ENCODE data around the gene CDC123. TPM values are rescaled to one million over a fixed set of nuclear protein-coding genes. Genes with fewer than 3 reads are reported as not detected.
"Not testable (repeated sequence)": the region's sequence is repeated elsewhere in the genome, so short reads cannot be mapped to it uniquely, and the experiment has no call there.

The CDC123 gene
- total and polyA plus RNA-seq, 5 experiments from 2014 or later, result 42.3 to 91.0 (median 83.1) TPM

DNA sequence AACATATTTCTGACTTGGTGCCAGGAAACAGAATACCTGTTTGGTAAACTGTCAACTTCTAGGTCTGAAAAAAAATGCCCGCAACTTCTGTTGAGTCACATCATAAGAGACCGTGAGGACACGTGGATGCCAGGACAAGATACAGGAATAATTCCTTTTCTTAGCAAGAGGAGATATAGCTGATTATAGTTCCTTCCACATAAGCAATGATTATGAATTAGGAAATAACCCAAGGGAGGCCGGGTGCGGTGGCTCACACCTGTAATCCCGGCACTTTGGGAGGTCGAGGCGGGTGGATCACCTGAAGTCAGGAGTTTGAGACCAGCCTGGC, 75.2 kb downstream of the CDC123 start:
- no peaks in the 10 kb centered on the region for H3K36me3 Mint-ChIP-seq
- no peak overlapping the region for H3K27ac Mint-ChIP-seq
- POLR2A ChIA-PET, result no interaction called here
- no peak for ATAC-seq
- H3K9me3 Mint-ChIP-seq, result no peaks in the 10 kb centered on the region
- H3K27me3 Mint-ChIP-seq, result no peaks in the 10 kb centered on the region
- peak overlapping the region in 1 of 10 donors; percentile 32 for H3K4me3 Mint-ChIP-seq
- no peak for DNase-seq
- H3K4me1 Mint-ChIP-seq, result peaks cover 0 to 21% (median 0%) of the 10 kb centered on the region in 4 donors

GRCh38 chr10:12277862-12278261, 81.9 kb downstream of the CDC123 start:
- H3K9me3 Mint-ChIP-seq, H3K27ac Mint-ChIP-seq: not testable (repeated sequence)
- POLR2A ChIA-PET, result interaction anchor here (0.6 to 0.7 kb wide), 2 partner anchors 8 to 70 kb away, joined by 3 to 4 read pairs; no protein-coding TSS in a partner anchor

DNA sequence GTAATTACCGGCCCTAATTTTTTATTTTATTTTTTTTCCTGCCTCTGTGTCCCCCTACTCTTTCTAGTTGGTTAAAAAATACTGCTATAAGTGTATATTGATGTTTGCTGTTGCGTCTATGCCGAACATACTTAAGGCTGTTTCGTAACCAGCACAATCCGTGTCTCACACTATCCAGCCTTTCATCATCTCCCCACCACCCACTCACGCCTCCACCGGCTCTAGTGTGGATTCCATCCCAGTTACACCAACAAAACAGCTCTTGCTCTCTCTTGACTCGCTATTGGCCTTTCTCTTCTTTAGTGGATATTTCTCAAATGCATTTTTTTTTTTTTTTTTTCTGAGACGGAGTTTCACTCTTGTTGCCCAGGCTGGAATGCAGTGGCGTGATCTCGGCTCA, 83.3 kb downstream of the CDC123 start:
- no peaks in the 10 kb centered on the region for H3K27me3 Mint-ChIP-seq
- H3K36me3 Mint-ChIP-seq, result peaks cover 0 to 2% (median 0%) of the 10 kb centered on the region in 3 donors
- ATAC-seq (no peak), DNase-seq (no peak)
- H3K27ac Mint-ChIP-seq, result peak overlapping the region in 1 of 10 donors; percentile 12
- POLR2A ChIA-PET, result no interaction called here
- H3K4me3 Mint-ChIP-seq, result no peak overlapping the region
- H3K9me3 Mint-ChIP-seq, result peaks cover 0 to 3% (median 0%) of the 10 kb centered on the region in 9 donors
- peaks cover 0 to 4% (median under 1%) of the 10 kb centered on the region in 4 donors for H3K4me1 Mint-ChIP-seq

More at GRCh38 chr10:12277862-12278261, 81.9 kb downstream of the CDC123 start:
- H3K36me3 Mint-ChIP-seq, H3K4me1 Mint-ChIP-seq, ATAC-seq, H3K27me3 Mint-ChIP-seq, DNase-seq, H3K4me3 Mint-ChIP-seq: not testable (repeated sequence)

DNA sequence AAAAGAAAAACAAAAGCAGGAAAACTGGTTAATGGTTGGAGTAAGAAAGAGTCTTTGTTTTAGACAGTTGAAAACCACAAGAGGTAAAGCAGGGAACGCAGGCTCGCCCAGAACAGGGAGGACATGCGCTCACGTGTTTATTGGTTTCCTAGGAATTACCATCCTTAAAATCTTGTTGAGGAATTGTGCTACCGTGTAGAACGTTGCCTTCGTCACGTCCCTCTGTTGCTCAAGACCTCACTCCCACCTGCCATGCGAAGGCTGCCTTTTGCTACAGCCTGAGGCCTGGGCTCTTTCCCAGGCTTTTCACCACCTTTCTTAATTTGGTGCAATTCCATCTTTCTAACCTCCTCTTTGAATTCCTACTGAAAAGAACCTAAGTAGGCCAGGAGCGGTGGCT, 91.8 kb downstream of the CDC123 start:
- Mint-ChIP-seq H3K4me3 (no peak overlapping the region), H3K9me3 (peaks cover 0 to 3% (median 0%) of the 10 kb centered on the region in 9 donors), H3K27me3 (peaks cover 0 to 1% (median 0%) of the 10 kb centered on the region in 5 donors), H3K4me1 (no peaks in the 10 kb centered on the region), H3K27ac (no peak overlapping the region), H3K36me3 (peaks cover 0 to 2% (median 0%) of the 10 kb centered on the region in 3 donors)
- POLR2A ChIA-PET, result interaction anchor here (0.7 kb wide), 1 partner anchor 64 kb away, joined by 3 read pairs; no protein-coding TSS in a partner anchor
- ATAC-seq, result no peak
- no peak for DNase-seq

DNA sequence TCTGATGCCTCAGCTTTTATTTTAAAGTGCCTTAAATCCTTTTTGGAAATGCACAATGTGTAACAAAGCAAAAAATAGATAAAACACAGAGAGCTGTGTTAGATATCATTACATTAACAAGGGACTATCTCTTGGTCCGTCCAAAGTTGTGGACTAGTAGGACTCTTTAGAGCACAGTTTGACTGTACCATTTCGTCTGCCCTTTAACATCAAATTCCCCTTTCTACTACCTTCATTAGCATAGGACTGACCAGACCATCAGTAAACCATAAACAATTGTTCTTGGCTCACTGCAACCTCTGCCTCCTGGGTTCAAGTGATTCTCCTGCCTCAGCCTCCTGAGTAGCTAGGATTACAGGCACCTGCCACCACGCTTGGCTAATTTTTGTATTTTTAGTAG, 101.8 kb downstream of the CDC123 start:
- DNase-seq, H3K27ac Mint-ChIP-seq, POLR2A ChIA-PET, H3K36me3 Mint-ChIP-seq, H3K27me3 Mint-ChIP-seq, H3K9me3 Mint-ChIP-seq, ATAC-seq, H3K4me3 Mint-ChIP-seq, H3K4me1 Mint-ChIP-seq: not testable (repeated sequence)

DNA sequence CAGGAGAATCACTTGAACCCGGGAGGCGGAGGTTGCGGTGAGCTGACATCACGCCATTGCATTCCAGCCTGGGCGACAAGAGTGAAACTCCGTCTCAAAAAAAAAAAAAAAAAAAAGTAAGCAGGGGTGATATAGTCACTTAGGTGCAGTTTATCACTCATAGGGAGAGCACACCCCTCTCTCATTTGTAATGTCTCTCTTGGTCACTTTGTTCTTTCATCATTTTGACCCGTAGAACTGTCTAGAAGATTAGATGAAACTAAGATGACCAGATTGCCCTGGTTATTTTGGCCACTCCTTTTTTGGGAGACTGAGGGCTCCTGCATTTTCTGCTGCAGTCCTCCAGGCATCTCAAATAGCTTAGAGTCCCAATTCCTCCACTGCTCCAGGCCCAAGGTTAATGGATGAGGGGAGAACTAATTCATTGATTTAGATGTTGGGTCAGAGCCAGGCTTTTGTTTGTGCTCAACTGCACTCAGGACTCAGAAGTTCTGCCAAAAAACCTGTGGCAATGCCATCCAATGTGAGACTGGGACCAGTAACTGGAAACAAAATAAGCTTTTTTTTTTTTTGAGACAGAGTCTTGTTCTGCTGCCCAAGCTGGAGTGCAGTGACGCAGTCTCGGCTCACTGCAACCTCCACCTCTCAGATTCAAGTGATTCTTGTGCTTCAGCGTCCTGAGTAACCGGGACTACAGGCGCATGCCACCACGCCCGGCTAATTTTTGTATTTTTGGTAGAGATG, 103.4 kb downstream of the CDC123 start:
- Mint-ChIP-seq H3K4me1 (no peaks in the 10 kb centered on the region), H3K27ac (no peak overlapping the region), H3K27me3 (no peaks in the 10 kb centered on the region), H3K4me3 (no peak overlapping the region), H3K36me3 (no peaks in the 10 kb centered on the region), H3K9me3 (no peaks in the 10 kb centered on the region)
- ATAC-seq, result no peak
- POLR2A ChIA-PET, result no interaction called here
- DNase-seq, result no peak

Other genes starting within 250 kb of the CDC123 start
- 10 to 100 TPM; 37.3 to 37.4 TPM for gene UPF2, start 153.4 kb upstream of the CDC123 start, total RNA-seq
- 10 to 100 TPM; 10.9 to 14.4 (median 12.3) TPM for gene UPF2, start 153.4 kb upstream of the CDC123 start, polyA plus RNA-seq
- gene DHTKD1, start 127.2 kb upstream of the CDC123 start, total RNA-seq, result 10 to 100 TPM; 15.2 to 18.2 TPM
- 1 to 10 TPM; 5.4 to 8.0 (median 6.6) TPM for gene DHTKD1, start 127.2 kb upstream of the CDC123 start, polyA plus RNA-seq
- 10 to 100 TPM; 14.0 to 15.6 TPM for gene SEC61A2, start 66.5 kb upstream of the CDC123 start, total RNA-seq
- gene SEC61A2, start 66.5 kb upstream of the CDC123 start, polyA plus RNA-seq, result 1 to 10 TPM; 1.9 to 4.2 (median 2.4) TPM
- 10 to 100 TPM; 50.7 to 55.7 TPM for gene NUDT5, start 297 bp upstream of the CDC123 start, total RNA-seq
- gene NUDT5, start 297 bp upstream of the CDC123 start, polyA plus RNA-seq, result 10 to 100 TPM; 45.0 to 52.7 (median 49.5) TPM
- 10 to 100 TPM; 16.2 to 18.5 TPM for gene CAMK1D, start 153.4 kb downstream of the CDC123 start, total RNA-seq
- 10 to 100 TPM in 2 of 3 donors, 1 to 10 TPM in 1; 7.5 to 12.3 (median 10.8) TPM for gene CAMK1D, start 153.4 kb downstream of the CDC123 start, polyA plus RNA-seq

Measured in naive thymus-derived CD8-positive, alpha-beta T cell (primary cell).